Stimulated activated CD4-positive, alpha-beta T cell treated with anti-CD3 and anti-CD28 coated beads, Interleukin-1b, Interleukin-23, amount 100 ng/mL, for 1 hour (primary cell): Measurements from ENCODE around the gene UBE2Z.
A peak's percentile ranks its signal among the peaks of the same experiment; 100 is the strongest.
"Not testable (repeated sequence)": the region's sequence is repeated elsewhere in the genome, so short reads cannot be mapped to it uniquely, and the experiment has no call there.

ENCODE experiments used
- DNase-seq, 2 donors: peaks; one replicate each; pipeline ENCODE4 v3.0.0-alpha.2; 2020; ENCODE audit warnings: low read depth in 2 of 2

The UBE2Z gene

DNA sequence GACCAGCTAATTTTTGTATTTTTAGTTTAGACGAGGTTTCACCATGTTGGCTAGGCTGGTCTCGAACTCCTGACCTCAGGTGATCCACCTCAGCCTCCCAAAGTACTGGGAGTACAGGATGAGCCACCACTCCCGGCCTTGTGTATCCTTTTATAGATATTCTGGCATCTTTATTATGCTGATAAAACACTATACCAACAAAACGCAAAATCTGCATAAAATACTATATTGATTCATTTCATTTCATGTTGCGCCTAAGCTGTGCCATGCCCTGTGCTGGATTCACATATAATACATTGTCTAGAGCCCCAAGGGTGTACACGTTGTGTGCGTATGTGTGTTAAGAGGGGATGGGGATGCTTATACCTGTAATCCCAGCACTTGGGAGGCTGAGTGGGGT lies 3.8 kb upstream of the UBE2Z start:
- DNase-seq = no peak

DNA sequence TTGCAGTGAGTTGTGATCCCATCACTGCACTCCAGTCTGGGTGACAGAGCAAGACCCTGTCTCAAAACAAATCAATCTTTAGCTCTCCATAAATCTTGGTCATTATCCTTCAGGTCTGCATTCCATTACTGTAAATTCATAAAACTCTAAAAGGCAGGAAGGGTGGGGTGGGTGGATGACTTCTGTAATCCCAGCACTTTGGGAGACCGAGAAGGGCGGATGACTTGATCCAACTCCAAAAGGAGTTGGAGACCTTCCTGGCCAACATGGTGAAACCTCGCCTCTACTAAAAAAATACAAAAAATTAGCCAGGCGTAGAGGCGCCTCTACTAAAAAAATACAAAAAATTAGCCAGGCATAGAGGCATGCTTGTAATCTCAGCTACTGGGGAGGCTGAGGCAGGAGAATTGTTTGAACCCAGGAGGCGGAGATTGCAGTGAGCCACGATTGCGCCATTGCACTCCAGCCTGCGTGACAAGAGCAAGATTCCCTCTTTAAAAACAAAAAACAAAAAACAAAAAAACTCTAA lies 2.2 kb upstream of the UBE2Z start:
- no peak for DNase-seq

DNA sequence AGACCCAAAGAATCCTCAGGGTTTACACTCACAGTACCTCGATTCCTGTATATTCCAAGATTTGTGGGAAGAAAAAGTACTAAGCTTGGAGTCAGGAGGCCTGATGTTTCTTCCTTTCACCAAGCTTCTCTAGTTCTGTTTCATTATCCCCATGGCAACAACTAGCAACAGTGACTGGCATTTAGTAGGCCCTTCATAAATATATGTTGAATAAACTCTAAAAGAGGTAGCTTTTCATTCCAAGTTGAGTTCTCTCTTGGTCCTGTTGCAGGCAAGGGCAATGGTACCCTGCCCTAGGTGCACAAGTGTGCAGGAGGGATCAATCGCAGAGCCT lies 527 bp upstream of the UBE2Z start:
- DNase-seq = no peak

DNA sequence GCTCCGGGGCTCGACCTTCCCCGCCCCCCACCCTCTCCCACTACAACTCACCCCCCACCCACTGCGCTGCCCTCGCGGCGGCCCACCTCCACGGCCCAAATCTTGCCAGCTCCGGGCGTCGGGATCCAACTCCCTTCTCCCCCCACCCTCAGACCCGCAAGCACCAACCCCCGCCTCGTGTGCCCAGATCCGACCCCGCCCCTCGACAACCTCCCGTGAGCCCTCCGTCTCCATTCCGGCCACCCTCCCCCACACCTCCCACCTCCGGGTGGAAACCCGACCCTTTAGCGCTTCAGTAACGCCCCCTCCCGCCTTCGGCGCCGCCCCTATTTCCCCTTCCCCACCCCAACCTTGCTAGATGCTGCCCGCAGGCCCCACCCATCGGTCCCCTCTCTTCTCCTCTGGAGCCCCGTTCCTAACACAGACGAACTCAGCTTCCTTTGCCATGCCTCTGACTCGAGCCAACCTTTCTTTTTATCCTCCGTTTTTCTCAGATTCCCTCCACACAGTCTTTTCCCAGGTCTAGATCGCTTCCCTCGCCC lies 717 bp downstream of the UBE2Z start:
- DNase-seq = peak; percentile 65 to 95

DNA sequence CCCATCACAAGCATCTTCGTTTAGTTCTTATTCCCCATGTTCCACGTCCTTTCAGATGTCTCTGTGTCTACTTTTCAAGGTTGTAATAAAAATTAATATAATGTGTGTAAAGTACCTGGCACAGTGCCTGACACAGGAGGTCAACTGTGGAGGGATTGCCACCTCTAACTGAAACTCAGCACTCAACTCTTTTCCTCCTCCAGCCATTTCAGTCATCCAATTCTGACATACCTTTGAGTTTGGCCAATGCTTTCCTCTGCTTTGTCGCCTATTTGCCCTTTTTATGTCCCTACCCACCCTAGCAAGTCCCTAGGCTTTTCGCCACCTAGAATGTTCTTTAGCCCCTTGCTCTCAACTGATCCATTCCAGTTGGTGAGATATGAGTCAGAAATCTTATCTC lies 1.6 kb downstream of the UBE2Z start:
- no peak for DNase-seq

DNA sequence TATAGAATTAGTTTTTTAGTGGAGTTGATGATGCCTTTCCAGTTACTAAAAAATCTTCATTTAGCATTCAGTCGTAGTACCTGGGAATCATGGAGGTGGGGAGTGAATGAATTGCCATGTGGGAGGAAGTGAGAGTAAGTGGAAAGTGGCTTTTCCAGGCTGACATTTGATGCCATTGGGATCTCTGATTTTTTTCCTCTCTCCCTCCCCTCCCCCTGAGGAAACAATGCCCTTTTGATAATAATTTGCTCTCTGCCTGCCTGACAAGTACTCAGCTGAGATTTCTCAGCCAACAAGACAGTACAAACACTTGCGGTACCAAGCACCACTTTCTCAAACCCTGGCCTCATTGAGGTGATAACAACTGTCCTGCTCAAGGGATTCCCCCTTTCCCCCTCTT lies 2.2 kb downstream of the UBE2Z start:
- DNase-seq = no peak

DNA sequence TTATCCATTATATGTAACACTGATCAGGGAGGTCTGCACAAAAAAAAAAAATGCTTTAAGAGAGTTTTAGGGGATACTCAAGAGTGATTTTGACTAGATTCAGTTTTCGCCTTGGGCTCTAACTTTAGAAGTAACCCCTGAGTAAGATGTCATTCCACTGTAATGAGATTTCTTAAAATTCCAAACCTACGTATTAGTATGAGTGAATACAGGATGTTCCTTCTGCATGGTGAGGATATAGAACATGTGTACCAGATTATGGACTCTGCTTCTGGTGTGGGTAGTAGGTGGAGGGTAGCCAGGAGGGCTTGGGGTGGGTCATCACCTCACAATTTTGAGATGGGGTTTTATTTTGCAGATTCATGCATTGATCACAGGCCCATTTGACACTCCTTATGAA lies 4.3 kb downstream of the UBE2Z start:
- DNase-seq = no peak

DNA sequence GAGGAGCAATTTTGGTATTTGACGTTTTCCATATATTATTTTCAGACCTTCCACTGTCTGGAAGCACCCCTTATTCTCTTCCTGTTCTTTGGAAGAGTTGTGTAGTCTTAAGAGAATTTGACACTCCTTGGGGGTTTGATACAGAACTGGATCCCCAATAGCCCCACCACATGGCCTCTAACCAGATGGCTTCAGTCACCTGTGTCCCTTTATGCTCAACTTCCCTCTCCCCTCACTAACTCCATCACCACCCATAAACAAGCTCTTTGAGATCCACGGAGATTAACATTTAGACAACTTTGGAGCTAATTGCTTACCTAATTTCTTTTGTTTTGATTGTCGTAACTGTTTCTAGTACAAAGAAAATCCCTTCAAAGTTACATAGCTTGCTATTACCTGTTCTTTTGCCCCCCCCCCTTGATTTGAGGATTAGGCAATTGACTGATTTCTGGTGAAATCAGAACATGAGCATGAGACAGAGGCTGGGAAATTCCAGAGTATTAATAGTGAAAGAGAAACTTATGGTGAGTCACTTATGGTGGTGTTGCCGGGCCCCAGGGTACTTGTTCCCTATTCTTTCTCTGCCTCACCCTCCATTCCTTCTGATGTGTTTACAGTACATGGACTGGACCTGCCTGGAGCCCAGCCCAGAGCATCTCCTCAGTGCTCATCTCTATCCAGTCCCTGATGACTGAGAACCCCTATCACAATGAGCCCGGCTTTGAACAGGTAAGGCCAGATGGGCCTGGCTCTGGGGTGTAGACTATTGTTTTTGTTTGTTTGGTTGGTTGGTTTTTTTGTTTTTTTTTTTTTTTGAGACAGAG lies 7.5 kb downstream of the UBE2Z start:
- peak in 1 of 2 donors; percentile 35 for DNase-seq

DNA sequence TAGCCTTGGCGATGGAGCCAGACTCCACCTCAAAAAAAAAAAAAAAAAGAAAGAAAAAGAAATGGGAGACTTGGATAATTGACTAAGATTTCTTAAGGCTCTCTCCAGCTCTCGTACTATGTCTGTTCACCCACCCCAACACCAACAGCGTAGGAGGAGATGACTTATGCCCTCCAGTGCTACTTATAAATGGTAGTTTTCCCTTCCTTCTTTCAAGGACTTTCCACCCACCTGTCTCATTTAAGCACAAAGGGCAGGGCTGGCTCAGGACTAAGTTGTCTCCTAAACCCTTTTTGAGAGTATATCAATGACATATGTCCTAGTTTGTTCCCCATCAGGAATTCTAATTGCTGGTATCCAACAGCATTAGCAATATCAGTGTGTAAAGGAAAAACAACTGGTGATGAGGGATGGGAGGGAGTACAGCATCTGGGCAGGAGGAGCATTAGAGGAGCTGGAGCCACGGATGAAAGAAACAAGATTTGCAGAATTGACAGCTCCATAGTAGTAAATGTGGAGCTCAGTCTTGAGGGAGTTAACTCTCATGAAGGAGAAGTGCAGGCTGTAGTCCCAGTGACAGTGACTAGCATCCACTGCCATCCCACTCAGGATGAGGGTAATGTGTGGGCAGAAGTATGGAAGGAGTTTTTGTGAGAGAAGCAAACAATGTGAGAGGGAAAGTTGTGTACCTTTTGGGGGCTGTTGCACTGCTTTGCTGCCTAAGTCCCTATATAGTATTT lies 17.2 kb downstream of the UBE2Z start:
- DNase-seq = no peak

DNA sequence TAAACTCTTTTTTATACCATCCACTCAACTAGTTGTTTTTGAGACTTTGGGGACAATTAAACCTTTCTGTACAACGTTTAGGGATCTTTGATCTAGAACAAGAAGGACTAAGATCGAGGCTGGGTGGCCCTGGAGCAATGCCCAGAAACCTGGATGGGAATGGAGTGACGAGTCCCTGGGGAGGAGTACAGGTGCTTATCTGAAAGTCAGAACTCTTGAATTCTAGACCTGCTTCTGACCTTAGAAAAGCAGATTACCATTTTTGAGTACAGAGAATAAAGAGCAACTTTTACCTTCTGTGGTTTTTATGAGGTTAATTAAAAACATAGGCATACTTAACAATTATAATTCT lies 17.8 kb downstream of the UBE2Z start:
- DNase-seq = no peak

DNA sequence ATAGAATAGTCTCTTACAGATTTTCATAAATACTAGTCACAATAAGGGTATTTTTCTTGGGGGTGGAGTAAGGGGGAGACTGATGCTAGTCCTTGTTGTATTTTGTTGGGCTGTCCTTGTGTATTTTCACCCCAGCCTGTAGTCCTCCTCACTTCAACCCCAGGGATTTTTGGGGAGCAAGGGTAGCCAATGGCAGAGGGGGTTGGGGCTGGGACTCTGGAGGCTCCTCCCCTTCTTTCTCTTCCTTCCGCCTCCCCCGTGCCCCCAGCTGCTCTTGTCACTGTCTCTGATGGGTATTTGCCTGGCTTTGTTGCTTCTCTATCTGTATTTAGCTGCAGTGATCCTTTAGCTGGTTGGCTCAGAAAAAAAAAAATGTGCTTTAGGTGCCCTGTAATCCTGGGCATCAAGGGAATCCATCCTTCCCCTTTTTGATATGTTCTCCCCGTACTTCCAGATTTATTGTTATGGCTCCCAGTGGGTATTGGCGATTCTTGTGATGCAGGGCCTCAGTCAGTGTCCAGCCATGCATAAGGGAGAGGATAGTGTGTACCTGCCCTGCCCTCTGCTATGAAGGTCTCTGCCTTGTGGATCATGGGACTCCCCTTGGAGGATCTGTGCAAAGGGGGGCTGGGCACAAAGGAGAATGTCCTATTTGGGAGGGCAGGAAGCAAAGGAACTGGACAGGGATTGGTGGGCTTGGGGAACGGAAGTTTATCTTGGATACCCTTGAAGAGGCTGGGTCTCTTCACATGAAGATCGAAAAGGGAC lies 20.0 kb downstream of the UBE2Z start:
- DNase-seq = no peak

DNA sequence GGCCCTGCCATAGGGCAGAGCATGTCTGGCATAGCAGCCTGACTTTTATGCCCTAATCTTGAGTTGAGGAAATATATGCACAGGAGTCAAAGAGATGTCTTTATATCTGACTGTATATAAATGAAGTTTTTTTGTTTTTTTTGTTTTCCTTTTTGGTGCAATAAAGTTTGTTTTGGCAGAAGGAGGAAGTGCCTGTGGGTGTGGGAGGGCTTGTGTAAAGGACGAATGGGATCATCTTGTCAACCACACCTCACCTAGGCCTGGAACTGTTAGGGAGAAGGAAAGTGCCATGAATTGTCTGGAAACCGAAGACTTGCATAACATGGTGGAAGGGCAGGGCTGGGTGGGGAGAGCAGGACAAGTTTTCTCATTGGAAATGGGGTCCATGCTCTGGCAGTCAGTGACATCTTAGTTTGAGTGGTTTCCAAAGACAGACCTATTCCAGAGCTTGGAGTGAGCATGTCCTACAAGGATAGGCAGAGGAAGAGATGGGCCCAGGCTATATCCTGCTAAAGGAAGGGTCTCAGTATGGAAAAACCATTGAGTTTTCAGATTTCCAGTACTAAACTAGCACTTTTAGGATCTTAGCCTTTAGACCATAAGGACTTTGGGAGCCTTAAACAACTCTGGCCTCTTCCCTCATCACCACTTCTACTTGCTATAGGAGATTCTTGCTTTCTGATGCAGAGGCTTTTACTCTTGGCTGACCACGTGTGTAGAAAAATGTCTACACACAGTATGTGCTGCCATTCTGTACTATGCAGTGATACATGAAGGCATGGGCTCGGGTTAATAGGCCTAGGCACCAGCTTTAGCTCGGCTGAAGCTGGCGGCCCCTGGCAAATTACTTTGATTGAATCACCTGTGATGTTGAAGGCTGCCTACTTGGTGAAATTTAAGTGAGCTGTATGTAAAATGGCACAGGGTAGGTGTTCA lies 20.9 kb downstream of the UBE2Z start:
- DNase-seq = no peak

DNA sequence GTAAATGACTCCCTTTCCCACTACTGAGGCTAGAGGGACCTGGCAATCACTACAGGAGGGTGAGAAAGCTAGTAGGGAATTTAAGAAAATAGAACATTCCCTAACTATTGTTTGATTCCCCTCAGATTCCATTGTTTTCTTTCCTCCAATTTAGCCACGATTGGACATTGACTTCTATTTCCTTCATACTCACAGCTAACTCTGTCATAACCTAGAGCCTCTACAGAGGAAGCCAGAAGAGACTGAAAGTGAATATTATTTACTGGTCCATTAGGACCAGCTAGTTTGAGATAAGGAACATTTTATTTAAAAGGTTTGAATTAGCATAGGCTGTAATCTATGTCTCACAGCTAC lies 21.6 kb downstream of the UBE2Z start:
- DNase-seq = no peak

DNA sequence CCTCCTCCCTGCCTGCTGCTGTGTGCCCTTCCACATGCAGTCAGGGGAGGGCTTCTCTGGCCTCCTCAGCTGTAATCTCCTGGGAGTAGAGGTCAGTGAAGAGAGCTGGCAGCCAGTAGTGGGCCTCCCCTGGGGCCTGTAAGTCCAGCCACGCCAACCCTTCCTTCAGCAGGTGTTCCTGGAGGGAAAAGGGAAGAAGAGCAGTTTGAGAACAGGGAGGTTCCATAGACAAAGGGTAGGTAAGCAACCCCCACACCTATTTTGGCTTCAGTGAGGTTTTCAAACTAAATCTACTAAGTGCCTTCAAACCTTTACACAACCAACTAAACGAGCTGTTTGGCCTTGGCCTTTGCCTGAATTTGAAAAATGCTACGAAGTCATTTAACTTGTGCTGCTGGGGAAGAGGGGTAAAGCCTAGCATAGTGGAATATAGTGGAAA lies 22.2 kb downstream of the UBE2Z start:
- DNase-seq = no peak

DNA sequence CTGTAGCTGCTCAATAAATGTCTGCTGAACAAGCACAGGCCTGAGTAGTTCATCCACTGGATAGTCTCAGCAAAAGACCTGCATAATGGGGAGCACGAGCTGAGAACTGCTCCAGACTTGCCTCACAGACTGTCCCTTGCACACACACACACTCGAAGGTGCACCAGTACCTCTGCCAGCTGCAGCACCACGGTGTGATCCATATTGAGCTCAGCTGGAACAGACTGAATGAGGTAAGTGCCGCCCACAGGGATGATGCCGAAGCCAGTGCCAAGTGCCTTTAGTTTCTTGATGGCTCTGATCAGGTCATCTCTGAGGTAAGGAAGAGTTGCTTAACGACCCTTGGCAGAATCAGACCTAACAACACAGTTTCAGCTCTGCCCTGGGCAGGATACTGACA lies 24.8 kb downstream of the UBE2Z start:
- no peak for DNase-seq

DNA sequence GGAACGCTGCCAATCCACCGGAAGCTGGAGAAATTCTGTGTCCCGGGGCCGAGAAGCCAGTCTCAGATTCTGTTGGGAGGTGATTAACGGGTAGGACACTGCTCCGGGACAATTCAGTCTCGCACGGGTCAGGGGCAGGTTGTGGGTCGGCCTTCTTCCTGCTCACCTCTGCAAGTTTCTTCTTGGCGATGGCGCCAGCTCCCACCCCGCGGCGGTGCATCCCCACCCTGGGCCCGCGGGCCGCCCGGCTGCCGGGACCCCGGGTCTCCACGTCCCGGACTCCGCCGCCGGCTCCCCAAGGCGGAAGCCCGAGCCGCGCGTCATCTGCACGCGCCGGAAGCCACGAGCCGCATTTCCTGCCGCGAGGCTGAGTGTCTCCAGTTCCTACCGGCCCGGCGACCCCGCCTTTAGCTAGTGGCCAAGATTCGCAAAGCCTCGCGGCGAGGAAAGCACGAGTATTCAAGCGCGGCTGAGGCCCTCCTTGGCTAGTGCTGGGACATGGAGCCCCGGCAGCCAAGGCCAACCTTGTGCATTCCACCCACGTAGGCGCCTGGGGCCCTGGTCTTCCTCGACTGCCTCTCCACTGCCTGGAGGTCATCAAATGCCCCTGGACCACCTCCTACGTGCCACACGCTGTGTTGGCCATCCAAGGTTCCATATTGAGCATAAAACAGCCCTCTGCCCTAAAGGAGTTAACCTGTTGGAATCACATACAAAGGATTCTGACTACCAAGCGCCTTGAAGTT lies 36.5 kb downstream of the UBE2Z start, which contains the start of gene SNF8:
Gene SNF8 (minus strand): TSS at position 328 of the 746 bp plus-strand sequence. CDS start 108 bp downstream, at position 220.
- peak; percentile 62 to 90 for DNase-seq

DNA sequence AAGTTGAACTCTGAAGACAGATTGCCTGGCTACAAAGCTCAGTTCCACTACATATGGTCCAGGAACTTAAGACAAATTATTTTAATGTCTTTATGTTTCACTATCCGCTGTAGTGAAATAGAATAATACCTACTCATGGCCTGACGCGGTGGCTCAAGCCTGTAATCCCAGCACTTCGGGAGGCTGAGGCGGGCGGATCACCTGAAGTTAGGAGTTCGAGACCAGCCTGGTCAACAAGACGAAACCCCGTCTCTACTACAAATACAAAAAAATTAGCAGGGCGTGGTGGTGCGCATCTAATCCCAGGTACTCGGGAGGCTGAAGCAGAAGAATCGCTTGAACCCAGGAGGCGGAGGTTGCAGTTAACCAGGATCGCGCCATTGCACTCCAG lies 37.0 kb downstream of the UBE2Z start:
- DNase-seq = not testable (repeated sequence)

DNA sequence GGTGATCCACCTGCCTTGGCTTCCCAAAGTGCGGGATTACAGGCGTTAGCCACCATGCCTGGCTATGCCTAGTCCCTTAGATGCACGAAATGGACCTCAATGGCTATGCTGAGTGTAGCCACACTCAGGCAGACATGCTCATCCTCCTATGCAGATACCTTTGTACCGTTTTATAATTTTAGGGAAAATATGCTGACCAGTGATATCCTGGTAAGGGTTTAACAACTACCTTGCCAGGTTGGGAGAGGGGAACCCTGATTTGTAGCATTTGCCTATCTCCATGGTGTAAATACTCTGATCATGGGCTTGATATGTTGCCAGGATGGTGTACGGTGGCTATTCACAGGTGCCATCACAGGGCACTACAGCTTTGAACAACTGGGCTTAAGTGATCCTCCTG lies 43.4 kb downstream of the UBE2Z start:
- no peak for DNase-seq

DNA sequence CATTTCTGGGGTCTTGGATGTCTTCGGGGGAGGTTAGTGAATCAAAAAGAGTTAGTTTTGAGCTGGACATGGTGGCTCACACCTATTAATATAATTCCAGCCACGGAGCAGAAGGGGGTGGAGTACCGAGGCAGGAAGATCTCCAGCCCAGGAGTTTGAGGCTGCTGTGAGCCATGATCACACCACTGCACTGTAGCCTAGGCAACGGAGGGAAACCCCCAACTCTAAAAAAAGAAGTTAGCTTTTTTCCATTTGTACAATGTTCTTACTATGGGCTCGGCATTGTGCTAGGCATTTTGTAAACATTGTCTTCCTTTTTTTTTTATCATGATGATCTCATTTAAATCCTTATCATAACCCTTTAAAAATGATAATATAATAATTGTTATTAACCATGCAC lies 44.7 kb downstream of the UBE2Z start:
- DNase-seq = no peak

DNA sequence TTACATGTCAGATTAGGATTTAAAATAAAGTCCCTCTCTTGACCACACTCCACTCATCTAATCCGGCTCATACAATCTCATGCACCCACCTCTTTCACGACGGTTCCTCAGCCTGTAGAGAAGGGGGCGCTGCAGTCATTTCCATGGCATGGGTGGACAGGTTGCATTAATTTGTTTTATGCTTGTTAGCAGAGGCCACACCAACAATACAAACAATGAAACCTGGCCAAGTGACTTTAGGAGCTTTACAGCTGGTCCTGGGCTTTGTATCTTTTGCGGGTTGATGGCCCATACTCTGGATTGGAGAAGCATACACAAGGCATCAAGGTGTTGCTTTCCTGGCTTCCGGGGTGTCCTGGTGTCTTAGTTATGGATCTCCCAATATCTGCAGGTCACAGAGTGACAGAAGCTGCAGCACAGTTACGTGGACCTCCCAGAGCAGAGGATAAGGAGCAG lies 46.1 kb downstream of the UBE2Z start:
- DNase-seq = no peak
